Body of pancreas (tissue), 4 donors: ENCODE results near the gene CMC2. TPM values are rescaled to one million over a fixed set of nuclear protein-coding genes. Genes with fewer than 3 reads are reported as not detected.

Source experiments
- ATAC-seq: fragments of 150-250 bp; one replicate; pipeline ENCODE4 v1.9.1; 2016
- DNase-seq, 4 donors: peaks; one replicate each; pipeline ENCODE4 v3.0.0-alpha.2; 2019
- H3K27ac ChIP-seq, 4 donors: fragments of 200-600 bp; sonication (generic); 1 replicate in 3 of 4; 2 replicates in 1 of 4; pipeline versions ENCODE4 v1.5.1 to v1.6.1; 2016 to 2019; ENCODE audit warnings: mild to moderate bottlenecking in 1 of 4, mixed read lengths in 1 of 4, moderate library complexity in 1 of 4
- H3K27me3 ChIP-seq, 2 donors: fragments of 200-600 bp; sonication (generic); one replicate each; pipeline ENCODE4 v1.6.0; 2016; ENCODE audit warnings: mild to moderate bottlenecking in 1 of 2
- H3K36me3 ChIP-seq, 2 donors: fragments of 200-600 bp; sonication (generic); replicated peaks in 1 of 2; 2 replicates each; pipeline ENCODE4 v1.5.1; 2016; ENCODE audit warnings: low read depth in 2 of 2; ENCODE audit not compliant: insufficient read depth in 1 of 2
- H3K4me1 ChIP-seq: fragments of 200-600 bp; sonication (generic); one replicate; pipeline ENCODE4 v1.6.0; 2016
- H3K4me3 ChIP-seq, 2 donors: fragments of 200-600 bp; sonication (generic); 1 replicate in 1 of 2; 2 replicates in 1 of 2; pipeline ENCODE4 v1.5.1; 2016 to 2019
- H3K9me3 ChIP-seq, 3 donors: fragments of 200-600 bp; sonication (generic); 1 replicate in 2 of 3; 2 replicates in 1 of 3; pipeline ENCODE4 v1.5.1; 2016
- POLR2A ChIP-seq, 3 donors: fragments of 450-650 bp; IDR thresholded peaks; one replicate each; pipeline ENCODE4 v1.6.1; 2016; ENCODE audit warnings: antibody characterized with exemption in 3 of 3, mild to moderate bottlenecking in 2 of 3
- WGBS, 2 donors: methylation state at CpG; one replicate each; pipeline ENCODE4 v1.1.5; 2017; 5-methylcytosine and 5-hydroxymethylcytosine counted together
- intact Hi-C: fragments of 100-400 bp; cut with DNase I; formaldehyde crosslinking; loops from one replicate; pipeline ENCODE4 v1.15.1; 2023
- total RNA-seq, 2 donors: library from RNA; depleted of rRNA; stranded (reverse); fragments of >200 nt; gene quantifications; one replicate each; pipeline ENCODE4 v1.1.0, GENCODE V29; 2016
- TF ChIP-seq, protein P1 (sequence below), 7 experiments: fragments of 450-650 bp in 4 of 7; fragments of 200-600 bp in 3 of 7; sonication (generic) in 3 of 7; IDR thresholded peaks; one replicate each; pipeline ENCODE4 v1.5.1; 2016 to 2019; ENCODE audit warnings: antibody characterized with exemption in 7 of 7

The CMC2 gene
- total RNA-seq, 2 donors from 2014 or later, result 15.5 to 23.6 TPM

DNA sequence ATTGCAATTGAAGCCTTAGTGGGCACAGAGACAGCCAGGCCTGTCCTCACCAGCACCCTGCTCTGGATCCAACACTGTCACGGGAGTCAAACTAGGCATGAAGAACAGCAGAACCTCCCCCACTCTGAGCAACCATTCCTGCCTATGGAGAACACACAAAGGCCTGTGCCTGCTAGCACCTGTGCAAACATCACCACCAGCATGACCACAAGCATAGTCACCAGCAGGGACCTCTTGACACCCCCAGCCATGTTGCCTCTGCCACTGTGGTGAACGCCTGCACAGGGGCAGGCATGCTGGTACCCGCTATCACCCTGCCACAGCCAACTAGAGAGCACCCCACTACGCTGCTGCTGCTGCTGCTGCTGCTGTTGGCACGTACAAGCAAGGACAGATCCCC is 51.7 kb downstream of the CMC2 start:
- H3K27ac ChIP-seq, result no peak overlapping the region
- ATAC-seq (no peak), DNase-seq (peak in 1 of 4 donors; percentile 18)
- H3K9me3 ChIP-seq, result peaks cover 0 to 3% (median 0%) of the 10 kb centered on the region in 3 donors
- no peak for TF ChIP-seq POLR2A (IDR thresholded peaks at IDR 0.05)
- TF ChIP-seq, protein P1, sequence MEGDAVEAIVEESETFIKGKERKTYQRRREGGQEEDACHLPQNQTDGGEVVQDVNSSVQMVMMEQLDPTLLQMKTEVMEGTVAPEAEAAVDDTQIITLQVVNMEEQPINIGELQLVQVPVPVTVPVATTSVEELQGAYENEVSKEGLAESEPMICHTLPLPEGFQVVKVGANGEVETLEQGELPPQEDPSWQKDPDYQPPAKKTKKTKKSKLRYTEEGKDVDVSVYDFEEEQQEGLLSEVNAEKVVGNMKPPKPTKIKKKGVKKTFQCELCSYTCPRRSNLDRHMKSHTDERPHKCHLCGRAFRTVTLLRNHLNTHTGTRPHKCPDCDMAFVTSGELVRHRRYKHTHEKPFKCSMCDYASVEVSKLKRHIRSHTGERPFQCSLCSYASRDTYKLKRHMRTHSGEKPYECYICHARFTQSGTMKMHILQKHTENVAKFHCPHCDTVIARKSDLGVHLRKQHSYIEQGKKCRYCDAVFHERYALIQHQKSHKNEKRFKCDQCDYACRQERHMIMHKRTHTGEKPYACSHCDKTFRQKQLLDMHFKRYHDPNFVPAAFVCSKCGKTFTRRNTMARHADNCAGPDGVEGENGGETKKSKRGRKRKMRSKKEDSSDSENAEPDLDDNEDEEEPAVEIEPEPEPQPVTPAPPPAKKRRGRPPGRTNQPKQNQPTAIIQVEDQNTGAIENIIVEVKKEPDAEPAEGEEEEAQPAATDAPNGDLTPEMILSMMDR (IDR thresholded peaks at IDR 0.05), result no peak
- H3K4me1 ChIP-seq, result no peaks in the 10 kb centered on the region
- intact Hi-C loops, result no loop called here
- H3K36me3 ChIP-seq, result no peaks in the 10 kb centered on the region
- no peak overlapping the region for H3K4me3 ChIP-seq
- no peaks in the 10 kb centered on the region for H3K27me3 ChIP-seq
- 70 to 77% methylated on average over 2 to 5 of the region's 5 CpGs for WGBS, 2 donors

DNA sequence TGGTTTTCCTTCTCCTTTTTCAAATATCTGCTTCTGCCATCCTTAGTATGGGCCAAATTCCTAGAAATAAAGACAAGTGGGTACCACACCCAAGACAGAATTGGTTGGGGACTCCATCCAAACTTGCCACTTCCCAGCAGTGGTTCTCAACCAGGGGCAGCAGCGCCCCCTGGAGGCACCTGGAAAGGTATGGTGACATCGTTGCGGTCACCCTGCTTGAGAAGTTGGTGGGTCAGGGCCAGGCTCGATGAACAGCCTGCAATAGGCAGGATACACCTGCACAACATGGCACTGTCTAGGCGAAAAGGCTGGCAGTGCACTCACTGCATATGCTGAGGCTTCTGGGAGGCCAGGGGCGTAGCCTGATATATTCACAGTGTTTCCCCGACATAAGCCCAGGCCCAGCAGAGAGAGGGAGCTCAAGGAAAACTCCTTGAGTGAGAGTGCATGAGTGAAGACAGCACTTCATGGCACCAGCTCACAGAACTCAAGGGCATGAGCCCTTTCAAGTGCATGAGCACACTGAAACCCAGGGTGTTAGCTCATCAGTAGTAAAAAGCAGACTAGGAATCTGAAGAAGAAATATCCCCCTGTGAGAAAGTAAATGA is 57.7 kb downstream of the CMC2 start:
- no peak overlapping the region for H3K4me3 ChIP-seq
- no peak overlapping the region for H3K27ac ChIP-seq
- WGBS, 2 donors, result 46 to 100% methylated on average over 1 to 7 of the region's 7 CpGs
- TF ChIP-seq, protein P1 (IDR thresholded peaks at IDR 0.05), result peak in 6 of 7 experiments; percentile 12 to 56 (median 25)
- no peak for TF ChIP-seq POLR2A (IDR thresholded peaks at IDR 0.05)
- ATAC-seq, result no peak
- H3K36me3 ChIP-seq, result no peaks in the 10 kb centered on the region
- intact Hi-C loops, result no loop called here
- H3K9me3 ChIP-seq, result no peaks in the 10 kb centered on the region
- no peaks in the 10 kb centered on the region for H3K4me1 ChIP-seq
- H3K27me3 ChIP-seq, result no peaks in the 10 kb centered on the region
- peak in 3 of 4 donors; percentile 34 to 79 (median 48) for DNase-seq

DNA sequence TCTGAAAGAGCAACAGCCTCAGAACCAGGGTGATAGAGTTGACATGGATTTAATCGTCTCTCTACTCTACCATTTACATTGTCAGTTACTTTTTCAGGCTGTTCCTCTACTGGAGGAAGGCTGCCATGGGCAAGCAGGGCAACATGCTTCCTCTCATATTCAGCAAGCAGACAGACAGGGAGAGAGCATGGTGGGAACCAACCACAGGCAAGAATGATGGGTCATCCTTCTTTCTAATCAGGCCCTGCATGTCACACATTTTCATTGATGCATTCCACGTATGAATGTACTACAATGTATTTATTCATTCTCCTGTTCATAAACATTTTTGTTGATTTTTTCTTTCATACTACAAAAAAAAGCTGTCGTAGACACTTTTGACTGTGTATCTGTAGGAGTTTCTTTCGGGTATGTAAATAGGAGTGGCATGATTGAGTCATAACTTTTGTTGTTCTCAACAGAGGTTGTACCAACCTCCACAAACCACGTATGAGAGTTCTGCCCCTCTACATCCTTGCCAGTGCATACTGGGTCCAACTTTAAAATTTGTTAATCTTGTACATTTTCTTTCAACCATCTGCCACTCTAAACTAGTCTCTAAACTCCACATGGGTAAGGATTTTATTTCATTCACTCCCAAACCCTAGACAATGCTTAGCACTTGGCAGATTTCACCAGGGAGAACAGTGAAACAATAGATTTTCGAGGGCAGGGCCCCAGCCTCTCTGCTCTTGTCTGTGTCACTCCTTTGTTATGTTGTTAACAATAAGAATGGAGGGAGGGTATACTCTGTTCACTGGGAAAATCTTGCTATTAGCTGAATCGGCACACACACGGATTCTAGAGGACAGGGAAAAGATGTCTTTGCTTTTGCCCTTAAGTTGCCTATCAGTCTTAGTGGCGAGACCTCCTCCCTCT is 58.7 kb downstream of the CMC2 start:
- intact Hi-C loops, result no loop called here
- no peaks in the 10 kb centered on the region for H3K27me3 ChIP-seq
- H3K27ac ChIP-seq, result no peak overlapping the region
- no peaks in the 10 kb centered on the region for H3K9me3 ChIP-seq
- no peaks in the 10 kb centered on the region for H3K36me3 ChIP-seq
- no peak for TF ChIP-seq POLR2A (IDR thresholded peaks at IDR 0.05)
- TF ChIP-seq, protein P1 (IDR thresholded peaks at IDR 0.05), result no peak
- DNase-seq (no peak), ATAC-seq (no peak)
- H3K4me1 ChIP-seq, result no peaks in the 10 kb centered on the region
- H3K4me3 ChIP-seq, result no peak overlapping the region
- WGBS, 2 donors, result 65 to 72% methylated on average over 9 of the region's 9 CpGs

DNA sequence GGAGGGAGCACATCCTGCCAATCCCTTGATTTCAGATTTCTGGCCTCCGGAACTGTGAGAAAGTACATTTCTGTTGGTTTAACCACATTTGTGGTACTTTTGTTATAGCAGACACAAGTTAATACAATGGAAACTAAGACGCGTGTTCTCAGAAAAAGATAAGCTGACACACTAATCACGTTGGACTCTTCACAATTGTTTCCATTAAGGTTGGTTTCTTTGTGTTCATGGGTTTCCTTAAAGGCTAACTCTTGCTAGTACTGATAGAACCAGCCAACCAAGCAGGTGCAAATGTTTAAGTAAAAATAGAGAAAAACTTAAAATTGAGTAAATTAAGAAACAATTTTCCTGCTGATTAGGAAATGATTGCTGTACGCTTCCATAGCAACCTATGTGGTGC is 59.4 kb downstream of the CMC2 start:
- 75 to 78% methylated on average over 4 to 5 of the region's 5 CpGs for WGBS, 2 donors
- ATAC-seq (no peak), DNase-seq (no peak)
- Histone ChIP-seq H3K27ac (no peak overlapping the region), H3K27me3 (no peaks in the 10 kb centered on the region), H3K36me3 (no peaks in the 10 kb centered on the region), H3K4me3 (no peak overlapping the region), H3K4me1 (no peaks in the 10 kb centered on the region), H3K9me3 (no peaks in the 10 kb centered on the region)
- TF ChIP-seq, protein P1 (IDR thresholded peaks at IDR 0.05), result no peak
- no peak for TF ChIP-seq POLR2A (IDR thresholded peaks at IDR 0.05)
- intact Hi-C loops, result no loop called here
